ENCODE data around the gene LIPJ.

Gene LIPJ, protein sequence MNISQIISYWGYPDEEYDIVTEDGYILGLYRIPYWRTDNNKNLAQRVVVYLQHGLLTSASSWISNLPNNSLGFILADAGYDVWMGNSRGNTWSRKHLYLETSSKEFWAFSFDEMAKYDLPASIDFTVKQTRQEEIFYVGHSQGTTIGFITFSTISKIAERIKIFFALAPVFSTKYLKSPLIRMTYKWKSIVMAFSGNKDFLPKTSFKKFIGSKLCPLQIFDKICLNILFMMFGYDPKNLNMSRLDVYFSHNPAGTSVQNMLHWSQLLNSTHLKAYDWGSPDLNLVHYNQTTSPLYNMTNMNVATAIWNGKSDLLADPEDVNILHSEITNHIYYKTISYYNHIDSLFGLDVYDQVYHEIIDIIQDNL

DNA sequence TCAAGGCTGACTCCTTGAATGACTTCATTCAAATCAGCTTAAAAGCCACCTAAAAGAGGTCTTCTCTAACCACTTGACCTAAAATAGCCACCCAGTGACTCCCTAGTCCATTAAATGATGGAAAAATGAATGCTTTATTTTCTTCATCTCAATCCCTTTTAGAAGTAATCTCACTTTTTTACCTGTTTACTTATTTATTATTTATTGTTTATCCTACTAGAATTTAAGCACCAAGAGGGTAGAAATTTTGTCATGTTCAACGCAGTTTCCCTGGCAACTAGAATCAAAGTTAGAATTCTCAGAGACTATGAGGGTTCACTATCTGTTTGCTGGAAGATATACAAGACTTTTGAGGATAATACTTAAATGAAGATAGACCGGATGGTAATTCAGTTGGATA, at the start of gene LIPJ:
LIPJ (plus strand) TSS at position 301 of the 400 bp plus-strand sequence. CDS start 3,926 bp downstream, outside the sequence.
- no peak for DNase-seq

DNA sequence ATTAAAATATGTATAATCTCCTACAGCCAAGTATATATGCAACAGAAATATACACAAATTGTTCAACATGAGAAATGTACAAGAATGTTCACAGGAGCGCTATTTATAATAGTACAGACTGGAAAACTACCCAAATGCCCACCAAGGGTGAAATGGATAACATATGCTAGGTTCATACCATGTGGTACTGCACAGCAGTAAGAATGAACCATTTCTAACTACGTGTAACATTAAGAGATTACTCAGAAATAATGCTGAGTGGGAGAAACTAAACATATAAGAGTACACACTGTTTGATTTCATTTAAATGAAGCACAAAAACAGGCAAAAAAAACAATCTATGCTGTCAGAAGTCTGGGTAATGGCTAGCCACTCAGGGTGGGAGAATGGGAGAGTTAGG, 49.2 kb upstream of the LIPJ start:
- DNase-seq = no peak

DNA sequence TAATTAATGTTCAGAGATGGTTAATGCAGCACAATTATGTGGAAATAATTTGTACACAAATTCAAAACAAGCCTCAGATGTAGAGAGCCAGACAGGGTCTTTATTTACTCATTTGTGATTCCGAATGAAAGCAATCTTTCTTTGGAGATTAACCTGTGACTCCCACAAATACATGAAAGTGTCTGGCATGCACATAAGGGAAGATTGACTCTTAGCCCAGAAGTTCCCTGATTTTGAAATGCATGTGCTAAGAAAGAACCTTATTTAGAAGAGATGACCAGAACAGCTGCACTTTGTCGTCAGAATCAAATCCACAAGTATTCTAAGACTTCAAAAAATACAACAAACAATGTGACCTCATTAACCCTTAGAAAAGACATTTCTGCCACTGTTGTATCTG, 48.5 kb upstream of the LIPJ start:
- no peak for DNase-seq

DNA sequence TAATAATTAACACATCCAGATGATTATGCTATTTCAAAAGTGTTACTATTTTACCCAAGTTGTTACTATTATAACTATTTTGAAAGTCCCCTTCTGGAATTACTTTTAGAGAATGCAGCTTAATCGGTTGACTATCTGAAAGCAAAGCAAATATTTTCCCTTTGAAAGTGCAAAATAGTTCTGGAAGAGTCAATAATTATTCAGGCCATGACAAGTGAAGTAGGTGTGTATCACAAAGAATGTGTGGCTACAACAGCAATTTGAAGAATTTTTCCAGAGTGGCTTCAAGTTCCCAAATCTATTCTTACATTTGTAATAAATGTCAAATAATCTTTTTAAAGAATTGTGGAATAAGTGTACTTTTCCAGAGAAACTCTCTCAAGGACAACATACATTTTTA, 46.2 kb upstream of the LIPJ start:
- DNase-seq = no peak

DNA sequence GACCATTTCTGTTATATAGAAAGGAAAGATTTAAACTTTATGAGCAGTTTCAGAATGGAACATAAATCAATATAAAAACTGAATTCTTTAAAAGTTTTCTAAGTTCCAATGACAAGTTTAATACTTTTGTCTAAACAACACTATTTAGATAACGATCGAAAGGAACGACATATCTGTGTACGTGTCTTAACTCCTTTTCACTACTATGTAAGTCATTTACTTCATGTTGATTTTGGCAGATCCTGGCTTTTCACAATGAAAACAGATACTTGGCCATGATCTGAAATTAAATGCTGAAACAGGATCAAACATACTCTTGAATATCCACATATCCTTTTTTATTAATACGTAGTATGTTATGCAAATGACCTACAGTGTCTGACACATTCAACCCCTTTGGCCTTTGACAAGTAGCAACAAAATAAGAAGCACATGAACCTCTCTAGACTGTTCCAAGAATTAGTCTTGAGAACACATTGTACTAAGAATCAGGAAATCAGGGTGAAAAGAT, 45.4 kb upstream of the LIPJ start:
- DNase-seq = no peak

DNA sequence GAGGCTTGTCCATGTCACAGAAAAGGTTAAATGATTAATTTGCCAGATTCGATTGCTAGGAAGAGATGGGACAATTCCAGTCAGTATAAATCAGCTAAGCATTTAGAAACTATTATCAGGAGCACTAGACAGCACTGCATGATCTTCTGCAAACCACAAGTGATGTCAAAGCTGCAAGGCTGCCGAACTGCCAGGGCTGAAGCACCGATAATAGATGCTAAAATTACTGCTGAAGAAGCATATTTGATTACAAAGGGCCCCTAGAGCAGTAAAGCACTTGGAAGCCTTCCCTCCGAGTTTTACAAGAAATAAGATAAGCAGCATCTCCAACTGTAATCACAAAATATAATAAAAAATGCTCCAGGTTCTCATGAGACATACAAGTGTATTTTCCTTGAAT, 44.0 kb upstream of the LIPJ start:
- DNase-seq = no peak

DNA sequence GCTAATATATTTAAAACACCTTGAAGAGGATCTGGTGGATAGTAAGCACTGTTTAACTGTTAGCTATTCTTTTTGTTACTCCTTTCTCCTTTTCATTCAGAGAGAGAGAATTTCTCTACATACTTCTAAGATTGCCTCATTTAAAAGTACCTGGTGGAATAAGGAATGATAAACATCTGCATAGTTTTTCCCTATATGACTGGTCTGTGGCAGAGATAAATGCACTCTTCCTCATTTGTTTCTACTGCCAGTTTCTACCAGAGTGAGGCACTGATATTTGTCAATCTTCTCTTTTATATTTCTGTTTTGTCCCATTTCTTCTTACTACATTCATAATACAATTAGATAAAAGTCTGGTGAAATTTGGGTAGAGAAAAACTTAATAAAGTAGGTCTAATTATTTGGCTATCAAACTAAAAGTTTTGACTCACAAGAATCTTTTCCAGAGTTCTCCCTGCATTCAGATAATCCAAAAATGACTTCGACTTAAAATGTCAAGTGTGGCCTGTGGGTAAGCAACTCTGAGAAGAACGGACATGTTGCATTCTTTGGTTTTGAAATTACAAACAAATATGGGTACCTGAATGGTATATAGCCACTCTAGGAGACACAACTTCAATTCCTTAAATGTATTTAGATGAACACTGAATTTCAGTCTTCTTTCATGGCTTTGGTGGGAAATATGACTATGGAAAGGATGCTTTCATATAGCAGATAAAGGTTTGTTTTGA, 42.3 kb upstream of the LIPJ start:
- no peak for DNase-seq

DNA sequence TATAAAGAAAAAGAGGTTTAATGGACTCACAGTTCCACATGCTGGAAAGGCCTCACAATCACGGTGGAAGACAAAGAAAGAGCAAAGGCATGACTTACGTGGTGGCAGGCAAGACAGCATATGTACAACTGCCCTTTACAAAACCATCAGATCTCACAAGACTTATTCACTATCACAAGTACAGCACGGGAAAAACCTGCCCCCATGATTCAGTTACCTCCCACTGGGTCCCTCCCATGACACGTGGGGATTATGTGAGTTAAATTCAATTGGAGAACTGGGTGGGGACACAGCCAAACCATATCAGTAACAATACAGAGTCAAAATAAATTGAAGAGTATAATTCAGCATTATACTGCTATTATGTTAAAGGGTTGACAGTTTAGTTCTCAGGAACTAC, 41.2 kb upstream of the LIPJ start:
- no peak for DNase-seq

DNA sequence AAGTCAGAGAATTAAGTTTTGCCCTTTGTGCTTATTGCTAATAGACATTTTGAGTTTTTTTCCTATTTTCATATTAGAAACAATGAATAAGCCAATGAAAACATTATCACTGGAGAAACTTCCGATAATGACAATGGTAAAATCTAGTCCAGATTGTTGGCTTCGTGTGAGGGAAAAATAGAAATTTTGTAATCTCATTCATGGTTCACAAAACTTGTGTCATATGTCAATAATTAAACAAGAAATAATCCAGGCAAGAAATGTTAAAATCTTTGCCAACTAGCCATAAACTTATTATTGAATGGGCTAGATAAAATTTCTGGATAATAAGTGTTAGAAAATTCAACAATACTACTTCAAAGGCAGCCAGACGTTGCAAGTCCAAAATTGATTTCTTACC, 40.1 kb upstream of the LIPJ start:
- no peak for DNase-seq

DNA sequence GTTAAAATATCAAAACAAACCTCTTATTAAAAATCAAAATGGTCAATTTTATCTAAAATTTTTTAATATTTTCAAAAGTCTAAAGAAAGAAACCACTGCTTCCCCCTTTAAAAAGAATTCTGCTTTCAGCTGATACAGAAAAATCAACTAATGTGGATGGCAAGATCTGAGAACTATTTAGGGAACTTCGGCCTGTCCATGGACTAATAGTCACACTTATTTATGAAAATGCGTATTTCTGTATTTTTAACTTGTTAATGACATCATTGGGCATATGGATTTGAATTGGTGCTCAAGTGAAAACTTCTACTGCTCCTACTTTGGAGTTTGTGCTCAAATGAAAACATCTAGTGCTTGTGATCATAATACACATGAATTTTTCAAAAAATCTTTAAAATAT, 35.3 kb upstream of the LIPJ start:
- DNase-seq = no peak

DNA sequence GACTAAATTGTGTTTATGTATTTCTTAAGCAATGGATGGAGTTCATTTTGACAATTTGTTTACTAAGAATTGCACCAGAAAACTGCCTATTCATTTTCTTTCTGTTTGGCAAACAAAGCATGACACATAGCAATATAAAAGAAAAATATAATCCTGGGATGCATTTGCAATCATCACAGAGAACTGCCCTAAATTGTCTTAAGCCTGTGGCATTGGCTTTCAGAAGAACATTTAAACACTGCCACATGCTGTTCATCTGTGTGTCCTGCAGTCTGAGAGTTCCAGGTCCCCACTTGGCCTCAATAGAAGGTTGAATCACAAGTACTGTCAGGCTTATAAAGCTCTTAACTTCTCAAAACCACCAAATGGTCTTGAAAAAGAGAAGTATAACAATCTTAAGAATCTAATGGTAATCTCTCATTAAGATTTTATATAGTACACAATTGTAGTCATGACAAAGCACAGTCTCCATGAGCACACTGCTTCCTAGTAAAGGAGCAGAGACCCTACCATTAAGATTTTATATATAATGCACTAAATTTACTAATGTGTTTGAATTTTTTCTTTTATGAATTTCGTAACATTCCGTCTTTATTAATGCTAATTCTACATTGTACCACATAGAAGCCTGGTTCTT, 33.3 kb upstream of the LIPJ start:
- peak; percentile 37 for DNase-seq

DNA sequence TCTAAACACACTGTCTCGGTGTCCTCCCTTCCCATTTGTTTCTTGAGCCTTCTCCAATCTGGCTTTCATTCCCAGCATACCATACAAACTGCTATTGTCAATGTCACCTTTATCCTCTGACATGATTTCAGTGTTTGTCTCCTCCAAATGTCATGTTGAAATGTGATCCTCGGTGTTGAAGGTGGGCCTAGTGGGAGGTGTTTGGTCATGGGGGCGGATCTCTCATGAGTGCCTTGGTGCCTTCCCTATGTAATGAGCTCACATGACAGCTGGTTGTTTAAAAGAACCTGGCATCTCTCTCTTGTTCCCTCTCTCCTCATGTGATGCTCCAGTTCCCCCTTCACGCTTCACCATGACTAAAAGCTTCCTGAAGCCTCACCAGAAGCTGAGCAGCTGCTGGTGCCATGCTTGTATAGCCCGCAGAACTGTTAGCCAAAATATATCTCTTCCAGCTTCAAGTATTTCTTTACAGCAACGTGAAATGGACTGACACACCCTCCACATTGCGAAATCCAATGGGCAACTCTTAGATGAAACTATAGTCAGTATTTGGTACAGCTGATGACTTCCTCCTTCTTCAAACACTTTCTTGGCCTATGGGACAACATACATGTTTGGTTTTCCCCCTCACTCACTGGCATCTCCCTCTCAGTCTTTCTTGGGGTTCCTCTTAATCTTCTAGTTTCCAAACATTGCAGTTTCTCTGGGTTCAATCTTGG, 31.2 kb upstream of the LIPJ start:
- no peak for DNase-seq

DNA sequence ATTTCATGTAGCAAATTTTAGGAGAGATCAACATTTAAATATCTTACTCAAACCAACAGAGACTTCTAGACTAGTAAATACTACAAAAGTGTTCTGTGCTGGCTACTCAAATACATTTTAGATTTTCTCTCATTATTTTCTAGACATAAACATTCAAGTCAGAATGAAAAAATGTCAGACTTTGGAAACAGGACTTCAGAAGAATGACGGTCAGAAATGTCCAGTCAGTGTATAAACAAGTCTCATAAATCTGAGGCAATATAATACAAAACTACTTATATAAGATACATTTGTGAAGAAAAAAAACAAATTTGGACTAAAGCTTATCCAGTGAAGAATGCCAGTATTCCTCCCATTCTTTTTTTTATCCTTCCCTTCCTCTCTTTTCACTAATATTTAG, 29.3 kb upstream of the LIPJ start:
- DNase-seq = no peak

DNA sequence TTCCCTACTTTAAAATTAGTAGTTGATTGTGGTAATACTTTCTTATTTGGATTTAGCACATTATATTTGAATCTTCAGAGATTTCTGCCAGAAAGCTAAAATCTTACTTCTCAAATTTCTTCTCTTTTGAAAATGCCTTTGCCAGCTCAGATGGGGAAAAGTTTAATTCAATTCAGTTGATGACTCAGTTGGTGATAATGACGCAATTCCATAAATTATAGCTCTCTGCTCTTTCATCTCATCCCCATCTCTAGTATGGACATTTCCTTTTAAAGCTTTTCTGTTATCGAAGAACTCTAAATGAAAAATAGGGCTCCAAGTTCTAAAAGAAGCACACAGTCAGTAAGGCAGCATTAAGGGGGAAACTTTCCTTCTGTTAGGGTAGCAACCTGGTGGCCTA, 28.9 kb upstream of the LIPJ start:
- no peak for DNase-seq

DNA sequence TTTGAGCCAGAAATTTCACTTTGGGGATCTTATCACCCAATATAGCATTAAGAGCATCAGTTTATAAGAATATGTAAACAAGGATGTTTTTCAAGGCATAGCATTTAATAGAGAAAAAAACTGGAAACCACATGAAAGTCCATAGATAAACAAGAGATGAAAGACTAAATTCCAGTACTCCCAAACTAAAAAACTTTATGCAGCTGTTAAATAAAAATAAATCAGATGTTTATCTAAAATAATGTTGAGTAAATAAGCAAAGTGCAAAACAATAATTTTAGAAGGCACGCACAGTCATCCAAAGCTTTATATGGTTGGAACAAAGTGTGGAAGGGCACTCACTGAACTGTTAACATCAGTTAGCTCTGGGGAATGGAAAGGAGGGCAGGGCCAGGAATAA, 24.4 kb upstream of the LIPJ start:
- DNase-seq = no peak

DNA sequence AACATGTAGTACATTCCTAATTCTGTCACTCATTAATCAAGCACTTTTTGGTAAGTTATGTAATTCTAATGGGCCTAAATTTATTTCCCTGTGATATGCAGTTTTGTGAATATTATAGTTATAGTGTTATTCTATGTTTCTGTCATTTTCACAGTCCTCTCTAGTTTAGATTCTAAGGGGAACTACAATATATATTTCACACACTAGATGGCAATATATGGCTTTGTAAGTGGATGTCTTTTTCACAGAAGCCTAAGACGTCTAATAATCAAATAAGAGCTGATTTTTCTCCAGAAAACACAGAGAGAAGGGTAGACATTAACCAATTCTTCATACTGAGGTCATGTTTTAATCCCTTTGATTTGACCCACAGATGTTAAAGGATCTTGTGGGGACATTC, 21.5 kb upstream of the LIPJ start:
- no peak for DNase-seq

DNA sequence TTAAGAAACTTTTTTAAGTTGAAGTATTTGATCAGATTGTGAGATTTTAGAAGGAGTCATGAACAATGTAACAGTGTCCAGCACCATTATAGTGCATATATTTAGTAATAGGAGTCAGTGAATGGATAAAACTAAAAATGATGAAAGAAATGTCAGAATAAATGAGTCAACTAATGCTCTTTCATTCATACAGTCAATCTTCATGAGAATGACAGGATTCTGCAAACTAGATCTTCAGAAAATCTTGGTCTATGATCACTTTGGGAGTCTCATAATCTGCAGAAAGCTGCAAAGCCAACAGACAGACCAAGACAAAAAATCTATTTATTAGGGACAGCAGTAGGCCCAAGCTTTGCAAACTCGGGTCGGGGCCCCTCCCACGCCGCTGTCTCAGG, 4.2 kb upstream of the LIPJ start:
- no peak for DNase-seq

DNA sequence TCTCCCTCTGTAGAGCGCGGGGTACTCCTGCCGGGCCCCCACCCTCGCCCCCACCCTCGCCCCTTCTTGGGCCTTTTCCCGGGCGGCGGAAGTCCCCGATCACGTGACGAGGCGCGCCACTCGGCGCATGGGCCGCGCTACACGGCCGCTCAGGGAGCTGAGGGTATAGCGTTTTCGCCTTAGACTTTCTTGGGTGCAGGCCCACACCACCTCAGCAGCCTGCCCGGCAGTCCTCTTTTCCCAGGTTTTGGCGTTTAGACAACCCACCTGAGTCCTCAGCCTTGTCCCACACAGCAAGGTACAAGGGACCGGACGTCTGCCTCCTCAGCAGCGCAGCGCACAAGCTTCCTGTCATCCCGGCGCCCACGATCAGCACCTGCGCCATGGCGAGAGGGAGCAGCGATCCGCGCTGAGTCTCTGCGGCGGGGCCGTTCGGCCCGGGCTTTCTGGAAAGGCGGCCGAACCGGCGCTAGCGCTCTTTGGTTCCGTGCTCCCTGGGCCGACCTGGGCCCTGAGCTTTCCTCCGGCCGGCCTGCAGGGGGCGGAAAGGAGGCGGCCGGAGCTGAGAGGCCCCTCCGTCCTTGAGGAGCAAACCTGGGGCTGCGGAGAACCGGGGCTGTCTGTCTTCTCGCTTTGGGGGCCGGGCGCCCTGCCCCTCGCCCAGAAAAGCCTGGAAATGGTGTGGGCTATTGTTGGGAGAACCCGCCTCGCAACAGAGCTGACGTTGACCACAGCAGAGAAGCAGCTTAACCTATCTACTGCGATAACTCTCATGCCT, 3.6 kb upstream of the LIPJ start, which contains the start of gene RNLS:
RNLS (minus strand) TSS at position 513 of the 778 bp plus-strand sequence.
- peak; percentile 78 for DNase-seq

DNA sequence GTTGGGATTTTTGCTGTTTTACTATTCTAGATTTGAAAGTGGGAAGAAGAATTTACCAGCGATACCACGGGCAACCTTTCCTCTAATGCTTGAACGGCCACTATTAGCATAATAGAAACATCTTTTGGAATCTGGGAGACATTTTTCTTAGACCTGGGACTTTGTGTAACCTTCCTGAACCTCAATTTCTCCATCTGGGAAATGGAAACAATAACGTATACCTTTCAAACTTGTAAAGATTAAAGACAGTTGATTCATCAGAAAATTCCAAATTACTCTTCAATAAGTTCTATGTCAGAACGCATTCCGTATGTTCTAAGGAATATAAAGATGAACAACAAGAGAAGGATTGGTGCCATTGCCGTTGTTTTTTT, 3.0 kb upstream of the LIPJ start:
- no peak for DNase-seq

DNA sequence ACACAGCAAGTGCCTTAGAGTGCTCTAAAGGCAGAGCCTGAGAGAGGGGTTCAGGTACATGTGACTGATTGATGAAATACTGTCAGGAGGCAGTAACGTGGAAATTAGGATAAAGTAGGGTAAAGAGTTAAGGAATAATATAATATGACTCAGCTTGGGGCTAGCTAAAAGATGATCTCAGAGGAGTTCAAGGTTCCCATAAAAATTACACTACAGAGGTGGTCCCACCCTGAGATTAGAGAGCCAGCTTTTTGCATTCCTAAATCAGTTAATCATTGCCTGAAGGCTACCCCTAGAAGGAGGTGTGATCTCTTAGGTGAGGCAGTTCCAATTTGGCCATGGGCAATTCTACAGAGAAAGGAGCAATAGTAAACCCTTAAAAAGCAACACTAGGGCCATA, 5.8 kb downstream of the LIPJ start:
- no peak for DNase-seq

DNA sequence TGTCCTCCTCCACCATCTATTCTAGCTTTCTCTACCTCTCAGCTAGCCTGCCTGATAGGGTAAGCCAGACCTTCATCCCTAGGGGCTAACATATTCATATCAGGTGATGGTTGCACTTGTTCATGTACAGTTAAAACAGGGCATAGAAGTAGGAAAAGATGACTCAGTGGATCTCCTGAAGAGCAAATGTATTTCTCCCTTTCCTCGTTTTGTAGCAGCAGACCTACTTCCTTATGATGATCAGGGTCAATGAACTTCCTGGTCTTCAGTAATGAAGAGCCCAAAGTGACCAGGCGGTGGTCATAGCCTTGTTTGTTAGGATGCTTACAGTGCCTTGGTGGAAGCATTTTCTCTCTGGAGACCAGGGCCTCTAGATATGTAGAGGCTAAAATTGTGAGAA, 6.3 kb downstream of the LIPJ start:
- DNase-seq = no peak

DNA sequence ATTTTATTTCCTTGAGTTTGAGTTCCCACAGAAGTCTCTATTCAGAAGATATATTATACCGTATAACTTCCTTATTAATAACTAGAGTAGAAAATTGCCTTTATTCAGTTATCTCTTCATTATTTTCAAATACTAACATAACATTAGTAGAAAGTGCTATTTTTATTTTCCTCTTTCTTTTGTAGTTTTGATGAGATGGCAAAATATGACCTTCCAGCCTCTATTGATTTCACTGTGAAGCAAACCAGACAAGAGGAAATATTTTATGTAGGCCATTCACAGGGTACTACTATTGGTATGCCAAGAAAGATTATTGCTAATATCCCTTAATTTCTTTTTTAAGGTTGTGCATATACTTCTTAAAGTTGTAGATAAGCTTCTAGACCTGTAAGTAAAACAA, 7.9 kb downstream of the LIPJ start:
- DNase-seq = no peak

Measured in stimulated activated CD4-positive, alpha-beta T cell treated with anti-CD3 and anti-CD28 coated beads, Interleukin-15, amount 100 ng/mL, for 24 hours (primary cell).